H1 (cell line): ENCODE results near the gene DNAH10. TPM values are rescaled to one million over a fixed set of nuclear protein-coding genes. Genes with fewer than 3 reads are reported as not detected.

ENCODE experiments used
- CTCF ChIA-PET: fragments of 300-600 bp; sonication (Branson Sonifier 250); formaldehyde crosslinking; loops from one replicate; lab custom pipeline; 2021; ENCODE audit not compliant: partially characterized antibody; lab: Charles Lee
- POLR2A ChIA-PET: fragments of 300-600 bp; sonication (Branson Sonifier 250); formaldehyde crosslinking; loops from one replicate; lab custom pipeline; 2021; ENCODE audit warnings: inconsistent platforms; ENCODE audit not compliant: partially characterized antibody; lab: Charles Lee
- DNase-seq, 2 experiments: peaks; one replicate each; pipeline versions ENCODE4 v3.0.0 to v3.0.0-alpha.2; 2010 to 2022; ENCODE audit warnings: low spot score in 2 of 2, low read depth in 1 of 2, mixed read lengths in 1 of 2
- FAIRE-seq: peaks from 2 replicates; lab custom pipeline; 2011; peaks lifted over from hg19 to GRCh38; lab: Jason Lieb, UNC
- H2AFZ ChIP-seq: 2 replicates; pipeline ENCODE4 v1.8.1; 2012; ENCODE audit warnings: low read length, inconsistent platforms
- H2AK5ac ChIP-seq: 2 replicates; pipeline ENCODE4 v1.6.1; 2013; ENCODE audit warnings: low read depth, low read length
- H2BK120ac ChIP-seq: replicated peaks from 2 replicates; pipeline ENCODE3; 2013; ENCODE audit warnings: low read depth, low read length, inconsistent platforms
- H2BK12ac ChIP-seq: 2 replicates; pipeline ENCODE4 v1.6.1; 2013; ENCODE audit warnings: low read depth, low read length
- H2BK15ac ChIP-seq: 2 replicates; pipeline ENCODE4 v1.6.1; 2013; ENCODE audit warnings: low read length
- H2BK20ac ChIP-seq: 2 replicates; pipeline ENCODE4 v1.6.1; 2013; ENCODE audit warnings: low read length
- H2BK5ac ChIP-seq: 2 replicates; pipeline ENCODE4 v1.6.1; 2013; ENCODE audit warnings: low read depth, low read length
- H3K14ac ChIP-seq: 2 replicates; pipeline ENCODE4 v1.6.1; 2013; ENCODE audit warnings: inconsistent platforms; ENCODE audit not compliant: insufficient read length
- H3K18ac ChIP-seq: 2 replicates; pipeline ENCODE4 v1.6.1; 2013; ENCODE audit warnings: low read length; ENCODE audit errors: extremely low read depth
- H3K23ac ChIP-seq: 2 replicates; pipeline ENCODE4 v1.6.1; 2013; ENCODE audit warnings: inconsistent platforms; ENCODE audit not compliant: insufficient read length
- H3K23me2 ChIP-seq: 2 replicates; pipeline ENCODE4 v1.6.1; 2013; ENCODE audit warnings: low read depth, low read length
- H3K27ac ChIP-seq: 2 replicates; pipeline ENCODE4 v1.6.1; 2011; ENCODE audit warnings: low read depth, low read length, inconsistent platforms
- H3K27me3 ChIP-seq, 4 experiments: replicated peaks in 1 of 4; 1 replicate in 1 of 4; 2 replicates in 3 of 4; pipeline versions ENCODE4 v1.6.1 to v1.8.1; 2011 to 2013; ENCODE audit warnings: low read length in 3 of 4, mild to moderate bottlenecking in 3 of 4, inconsistent platforms in 2 of 4, mixed read lengths in 2 of 4, moderate library complexity in 1 of 4; ENCODE audit not compliant: control insufficient read depth in 3 of 4, insufficient read depth in 3 of 4; ENCODE audit errors: extremely low read depth in 1 of 4
- H3K36me3 ChIP-seq, 4 experiments: 2 replicates each; pipeline versions ENCODE4 v1.6.1 to v1.8.1; 2011 to 2013; ENCODE audit warnings: mild to moderate bottlenecking in 4 of 4, low read length in 3 of 4, moderate library complexity in 2 of 4, control low read depth in 1 of 4, inconsistent platforms in 1 of 4; ENCODE audit not compliant: insufficient read depth in 4 of 4, control insufficient read depth in 2 of 4
- H3K4ac ChIP-seq: replicated peaks from 2 replicates; pipeline ENCODE3; 2013; ENCODE audit warnings: low read length, low read depth, mixed read lengths, inconsistent platforms; ENCODE audit not compliant: insufficient read length
- H3K4me1 ChIP-seq, 4 experiments: replicated peaks in 1 of 4; 1 replicate in 1 of 4; 2 replicates in 3 of 4; pipeline versions ENCODE4 v1.6.1 to v1.8.1; 2011 to 2013; ENCODE audit warnings: low read length in 3 of 4, inconsistent platforms in 2 of 4, mixed read lengths in 1 of 4; ENCODE audit not compliant: insufficient read depth in 4 of 4, control insufficient read depth in 3 of 4
- H3K4me2 ChIP-seq, 2 experiments: 2 replicates each; pipeline versions ENCODE4 v1.6.1 to v1.8.1; 2011 to 2013; ENCODE audit warnings: low read depth in 2 of 2, low read length in 2 of 2, control low read depth in 1 of 2, inconsistent platforms in 1 of 2, mild to moderate bottlenecking in 1 of 2; ENCODE audit not compliant: insufficient read depth in 1 of 2
- H3K4me3 ChIP-seq, 4 experiments: fragments of 200-600, 300-600 bp in 1 of 4; sonication (generic), shearing (Covaris generic), sonication (Bioruptor Twin) in 1 of 4; 2 replicates each; pipeline versions ENCODE4 v1.5.1 to v1.8.1; 2011 to 2016; ENCODE audit warnings: low read length in 4 of 4, low read depth in 3 of 4, control low read depth in 2 of 4, inconsistent platforms in 2 of 4, mild to moderate bottlenecking in 2 of 4, mixed read lengths in 1 of 4, moderate library complexity in 1 of 4; ENCODE audit not compliant: insufficient read depth in 2 of 4; ENCODE audit errors: extremely low read depth in 1 of 4
- H3K56ac ChIP-seq: replicated peaks from 2 replicates; pipeline ENCODE3; 2013; ENCODE audit warnings: low read depth, mild to moderate bottlenecking, mixed read lengths, low read length, inconsistent platforms; ENCODE audit not compliant: insufficient read length
- H3K79me1 ChIP-seq: 2 replicates; pipeline ENCODE4 v1.6.1; 2013; ENCODE audit warnings: low read depth, low read length, control low read depth
- H3K79me2 ChIP-seq, 2 experiments: 2 replicates each; pipeline versions ENCODE4 v1.6.1 to v1.8.1; 2012 to 2013; ENCODE audit warnings: low read length in 2 of 2, mild to moderate bottlenecking in 2 of 2, inconsistent platforms in 1 of 2; ENCODE audit not compliant: insufficient read depth in 2 of 2, control insufficient read depth in 1 of 2
- H3K9ac ChIP-seq, 4 experiments: replicated peaks in 1 of 4; 1 replicate in 1 of 4; 2 replicates in 3 of 4; pipeline versions ENCODE4 v1.6.1 to v1.8.1; 2011 to 2013; ENCODE audit warnings: low read depth in 3 of 4, low read length in 3 of 4, control low read depth in 2 of 4, mild to moderate bottlenecking in 2 of 4, moderate library complexity in 2 of 4, inconsistent platforms in 1 of 4; ENCODE audit errors: extremely low read depth in 1 of 4
- H3K9me3 ChIP-seq, 2 experiments: 2 replicates each; pipeline versions ENCODE4 v1.6.1 to v1.8.1; 2012 to 2013; ENCODE audit warnings: mild to moderate bottlenecking in 2 of 2, moderate library complexity in 2 of 2, control low read depth in 1 of 2, inconsistent platforms in 1 of 2, low read depth in 1 of 2, low read length in 1 of 2, mixed read lengths in 1 of 2; ENCODE audit not compliant: insufficient read depth in 2 of 2
- H4K20me1 ChIP-seq, 2 experiments: replicated peaks in 1 of 2; 2 replicates each; pipeline versions ENCODE3 to v1.8.1; 2011 to 2013; ENCODE audit warnings: inconsistent platforms in 2 of 2, low read length in 2 of 2, mild to moderate bottlenecking in 1 of 2; ENCODE audit not compliant: insufficient read depth in 2 of 2, control insufficient read depth in 1 of 2
- H4K5ac ChIP-seq: 2 replicates; pipeline ENCODE4 v1.6.1; 2013; ENCODE audit warnings: low read length, low read depth, mixed read lengths, inconsistent platforms; ENCODE audit not compliant: insufficient read length
- H4K8ac ChIP-seq: 2 replicates; pipeline ENCODE4 v1.8.0; 2013; ENCODE audit warnings: mild to moderate bottlenecking, moderate library complexity, low read length, inconsistent platforms; ENCODE audit not compliant: insufficient read depth; ENCODE audit errors: extremely low read depth
- H4K91ac ChIP-seq: replicated peaks from 2 replicates; pipeline ENCODE3; 2013; ENCODE audit warnings: low read length, mixed read lengths, inconsistent platforms; ENCODE audit not compliant: insufficient read length
- BACH1 ChIP-seq: IDR thresholded peaks from 2 replicates; pipeline ENCODE4 v1.6.1; 2012; ENCODE audit warnings: low read length, improper control_type of control experiment
- CBX5 ChIP-seq: fragments of 300-800, 300-1000 bp; sonication (generic); IDR thresholded peaks from 2 replicates; pipeline ENCODE4 v1.7.1; 2016; ENCODE audit warnings: antibody characterized with exemption, low read length, low read depth
- CBX8 ChIP-seq: fragments of 300-800, 300-1000 bp; sonication (generic); IDR thresholded peaks from 2 replicates; pipeline ENCODE4 v1.7.1; 2016; ENCODE audit warnings: low read depth, low read length, borderline replicate concordance
- TBP ChIP-seq: IDR thresholded peaks from 2 replicates; pipeline ENCODE4 v1.6.1; 2011; ENCODE audit warnings: low read depth, low read length, improper control_type of control experiment
- TEAD4 ChIP-seq: IDR thresholded peaks from 2 replicates; pipeline ENCODE4 v1.6.1; 2012; ENCODE audit warnings: low read depth, low read length, inconsistent platforms, mixed read lengths
- whole genome bisulfite sequencing, 2 experiments: shearing (Covaris generic) in 1 of 2; methylation state at CpG; one replicate each; pipeline versions ENCODE4 v1.1.6 to v1.1.7; 2013 to 2015; ENCODE audit warnings: low lambda C conversion rate in 2 of 2, mixed read lengths in 2 of 2, inconsistent platforms in 1 of 2, low coverage in 1 of 2, missing lambda C conversion rate in 1 of 2; ENCODE audit not compliant: insufficient replicate concordance in 2 of 2, insufficient coverage in 1 of 2, insufficient read length in 1 of 2; ENCODE audit errors: extremely low coverage in 1 of 2, missing lambda C conversion rate in 1 of 2; 5-methylcytosine and 5-hydroxymethylcytosine counted together
- polyA plus RNA-seq, 7 experiments: library from polyadenylated mRNA; depleted of rRNA in 3 of 7; stranded (reverse) in 5 of 7; unstranded in 2 of 7; fragments of >200 nt in 5 of 7; fragments of 200-250 nt in 2 of 7; gene quantifications; 1 replicate in 5 of 7; 2 replicates in 1 of 7; 4 replicates in 1 of 7; pipeline versions ENCODE4 v1.2.1 to v1.2.3, GENCODE V29; 2011 to 2013; ENCODE audit warnings: missing spikeins in 2 of 7, mixed read lengths in 2 of 7
- total RNA-seq: library from RNA; stranded (reverse); fragmentation: NEBNext Ultra II Directional; extraction: Animal tissue kit (Norgen Biotek cat#: 25700); gene quantifications from 2 replicates; pipeline ENCODE4 v1.2.1, GENCODE V29; 2021
- TF ChIP-seq, protein P1 (sequence below): IDR thresholded peaks from 2 replicates; pipeline ENCODE4 v1.6.1; 2012; ENCODE audit warnings: low read length, inconsistent platforms
- TF ChIP-seq, protein P2 (sequence below), 3 experiments: IDR thresholded peaks; 1 replicate in 2 of 3; 2 replicates in 1 of 3; pipeline versions ENCODE4 v1.5.1 to v1.6.1; 2011; ENCODE audit warnings: low read length in 3 of 3, mild to moderate bottlenecking in 3 of 3, inconsistent platforms in 2 of 3, low read depth in 1 of 3, moderate library complexity in 1 of 3; ENCODE audit not compliant: insufficient read depth in 1 of 3; ENCODE audit errors: control extremely low read depth in 1 of 3

The DNAH10 gene
- total and polyA plus RNA-seq, 2 of the 8 experiments (the other 6 are each of a cell fraction or from before 2014, with no cell fraction given): 0.02 to 0.24 TPM

- Histone ChIP-seq H2BK15ac (no peak overlapping the region), H3K14ac (no peak overlapping the region), H4K5ac (no peak overlapping the region), H3K36me3 (peaks cover 0 to 4% (median 0%) of the 10 kb centered on the region in 4 experiments; a peak in 1 of 8 replicates), H4K8ac (no peak overlapping the region), H3K27me3 (peaks cover 67 to 98% (median 86%) of the 10 kb centered on the region in 4 experiments), H3K23me2 (no peaks in the 10 kb centered on the region), H2BK5ac (no peak overlapping the region), H2AFZ (no peak overlapping the region), H2BK12ac (no peak overlapping the region), H3K4ac (no peak overlapping the region), H3K4me1 (no peaks in the 10 kb centered on the region), H3K56ac (no peak overlapping the region), H3K9ac (no peak overlapping the region), H3K4me3 (no peak overlapping the region), H3K79me2 (no peaks in the 10 kb centered on the region), H3K23ac (no peak overlapping the region), H2BK120ac (no peak overlapping the region), H3K4me2 (no peak overlapping the region), H3K18ac (no peak overlapping the region), H4K20me1 (peaks cover 2 to 25% of the 10 kb centered on the region in 2 experiments), H3K79me1 (no peaks in the 10 kb centered on the region), H2BK20ac (no peak overlapping the region), H2AK5ac (no peak overlapping the region), H3K27ac (no peak overlapping the region), H4K91ac (no peak overlapping the region), H3K9me3 (no peaks in the 10 kb centered on the region)
- WGBS, 2 experiments: 64% methylated on average over 5 of the region's 5 CpGs; no CpG with 5 or more reads in 1 of the 2 experiments
- POLR2A ChIA-PET: interaction anchor here (1.1 kb wide), 1 partner anchor 9 kb away, joined by 3 read pairs; no protein-coding TSS in a partner anchor
- TF ChIP-seq CBX5: no peak
- no peak for TF ChIP-seq TBP
- TF ChIP-seq, protein P1, sequence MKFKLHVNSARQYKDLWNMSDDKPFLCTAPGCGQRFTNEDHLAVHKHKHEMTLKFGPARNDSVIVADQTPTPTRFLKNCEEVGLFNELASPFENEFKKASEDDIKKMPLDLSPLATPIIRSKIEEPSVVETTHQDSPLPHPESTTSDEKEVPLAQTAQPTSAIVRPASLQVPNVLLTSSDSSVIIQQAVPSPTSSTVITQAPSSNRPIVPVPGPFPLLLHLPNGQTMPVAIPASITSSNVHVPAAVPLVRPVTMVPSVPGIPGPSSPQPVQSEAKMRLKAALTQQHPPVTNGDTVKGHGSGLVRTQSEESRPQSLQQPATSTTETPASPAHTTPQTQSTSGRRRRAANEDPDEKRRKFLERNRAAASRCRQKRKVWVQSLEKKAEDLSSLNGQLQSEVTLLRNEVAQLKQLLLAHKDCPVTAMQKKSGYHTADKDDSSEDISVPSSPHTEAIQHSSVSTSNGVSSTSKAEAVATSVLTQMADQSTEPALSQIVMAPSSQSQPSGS: no peak
- TF ChIP-seq BACH1: no peak
- no peak for TF ChIP-seq CBX8
- TF ChIP-seq, protein P2, sequence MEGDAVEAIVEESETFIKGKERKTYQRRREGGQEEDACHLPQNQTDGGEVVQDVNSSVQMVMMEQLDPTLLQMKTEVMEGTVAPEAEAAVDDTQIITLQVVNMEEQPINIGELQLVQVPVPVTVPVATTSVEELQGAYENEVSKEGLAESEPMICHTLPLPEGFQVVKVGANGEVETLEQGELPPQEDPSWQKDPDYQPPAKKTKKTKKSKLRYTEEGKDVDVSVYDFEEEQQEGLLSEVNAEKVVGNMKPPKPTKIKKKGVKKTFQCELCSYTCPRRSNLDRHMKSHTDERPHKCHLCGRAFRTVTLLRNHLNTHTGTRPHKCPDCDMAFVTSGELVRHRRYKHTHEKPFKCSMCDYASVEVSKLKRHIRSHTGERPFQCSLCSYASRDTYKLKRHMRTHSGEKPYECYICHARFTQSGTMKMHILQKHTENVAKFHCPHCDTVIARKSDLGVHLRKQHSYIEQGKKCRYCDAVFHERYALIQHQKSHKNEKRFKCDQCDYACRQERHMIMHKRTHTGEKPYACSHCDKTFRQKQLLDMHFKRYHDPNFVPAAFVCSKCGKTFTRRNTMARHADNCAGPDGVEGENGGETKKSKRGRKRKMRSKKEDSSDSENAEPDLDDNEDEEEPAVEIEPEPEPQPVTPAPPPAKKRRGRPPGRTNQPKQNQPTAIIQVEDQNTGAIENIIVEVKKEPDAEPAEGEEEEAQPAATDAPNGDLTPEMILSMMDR (IDR thresholded peaks at IDR 0.05; ENCODE audit: control extremely low read depth in 1 of 3, insufficient read depth in 1 of 3, low read depth in 1 of 3, low read length in 3 of 3): no peak
- no peak for TF ChIP-seq TEAD4
- CTCF ChIA-PET: interaction anchor here (1.2 to 1.8 kb wide), 2 partner anchors 12 to 27 kb away, joined by 4 to 5 read pairs; no protein-coding TSS in a partner anchor
- FAIRE-seq: no peak
- DNase-seq: no peak
These were observed 203.3 kb downstream of the DNAH10 start for GRCh38 chr12:123965382-123965781.
